ENCODE data around the gene SFT2D1.

- no peak for TF ChIP-seq CTCF (IDR thresholded peaks at IDR 0.05)
- TF ChIP-seq POLR2A (IDR thresholded peaks at IDR 0.05): no peak
Measured at GRCh38 chr6:166354965-166355364, 12.6 kb upstream of the SFT2D1 start.
